ENCODE results near the gene CFAP46. TPM values are rescaled to one million over a fixed set of nuclear protein-coding genes. Genes with fewer than 3 reads are reported as not detected.
A peak's percentile ranks its signal among the peaks of the same experiment; 100 is the strongest.

Gene CFAP46
- 1 to 10 TPM in 1 of 2 donors, under 1 TPM in 1; 0.35 to 1.5 TPM for total RNA-seq

GRCh38 chr10:132942101-132943057, at the start of gene CFAP46:
Gene CFAP46 (minus strand): TSS chr10:132942570. CDS start chr10:132942484, 86 bp downstream.
- peaks cover 0 to 17% of the 10 kb centered on the region in 2 donors for H3K4me1 ChIP-seq
- H3K27ac ChIP-seq: no peak within 1 kb of the TSS
- H3K9me3 ChIP-seq: no peaks in the 10 kb centered on the region
- no peaks in the 10 kb centered on the region for H3K36me3 ChIP-seq
- peak within 1 kb of the TSS; percentile 49 to 66 for H3K4me3 ChIP-seq
- no peak for TF ChIP-seq CTCF (IDR thresholded peaks at IDR 0.05)
- no peak for DNase-seq (ENCODE audit: low spot score)
- H3K27me3 ChIP-seq: peaks cover 0 to 5% of the 10 kb centered on the region in 2 donors

- no peaks in the 10 kb centered on the region for H3K9me3 ChIP-seq
- H3K4me3 ChIP-seq: no peak overlapping the region
- H3K27ac ChIP-seq: no peak overlapping the region
- H3K36me3 ChIP-seq: no peaks in the 10 kb centered on the region
- TF ChIP-seq CTCF (IDR thresholded peaks at IDR 0.05): no peak
- DNase-seq (ENCODE audit: low spot score): no peak
- H3K4me1 ChIP-seq: no peaks in the 10 kb centered on the region
- H3K27me3 ChIP-seq: no peaks in the 10 kb centered on the region
Measured at GRCh38 chr10:132991706-132992432, 49.5 kb upstream of the CFAP46 start.

GRCh38 chr10:132990684-132991545, 48.5 kb upstream of the CFAP46 start:
- no peak for DNase-seq (ENCODE audit: low spot score)
- Histone ChIP-seq H3K27me3 (no peaks in the 10 kb centered on the region), H3K36me3 (no peaks in the 10 kb centered on the region), H3K4me3 (no peak overlapping the region), H3K27ac (no peak overlapping the region), H3K4me1 (no peaks in the 10 kb centered on the region), H3K9me3 (no peaks in the 10 kb centered on the region)
- TF ChIP-seq CTCF (IDR thresholded peaks at IDR 0.05): no peak

- Histone ChIP-seq H3K27ac (no peak overlapping the region), H3K9me3 (no peaks in the 10 kb centered on the region), H3K4me3 (no peak overlapping the region), H3K27me3 (no peaks in the 10 kb centered on the region), H3K36me3 (no peaks in the 10 kb centered on the region), H3K4me1 (no peaks in the 10 kb centered on the region)
- no peak for DNase-seq (ENCODE audit: low spot score)
- no peak for TF ChIP-seq CTCF (IDR thresholded peaks at IDR 0.05)
Measured at GRCh38 chr10:132989476-132990415, 47.4 kb upstream of the CFAP46 start.
